Endometrial microvascular endothelial cells (primary cell): ENCODE measurements around the gene ACP5. TPM values are rescaled to one million over a fixed set of nuclear protein-coding genes. Genes with fewer than 3 reads are reported as not detected.

Experiments used
- in situ Hi-C: cut with HindIII; loops from 2 replicates; pipeline ENCODE4 v1.10.0; 2017; ENCODE audit warnings: low sequenced_read_pairs, low pct_unique_long_range_greater_than_20kb; ENCODE audit errors: inconsistent ontology term
- total RNA-seq: library from RNA; depleted of rRNA; stranded (reverse); fragments of >200 nt; gene quantifications from one replicate; pipeline ENCODE4 v1.2.3, GENCODE V29; 2015; ENCODE audit errors: inconsistent ontology term

The ACP5 gene
- total RNA-seq, 1 donor from 2014 or later = not detected

- in situ Hi-C loops = no loop called here
Observed at GRCh38 chr19:11552666-11553372, 24.6 kb downstream of the ACP5 start.

GRCh38 chr19:11551603-11552235 is 25.7 kb downstream of the ACP5 start:
- in situ Hi-C loops = no loop called here

DNA sequence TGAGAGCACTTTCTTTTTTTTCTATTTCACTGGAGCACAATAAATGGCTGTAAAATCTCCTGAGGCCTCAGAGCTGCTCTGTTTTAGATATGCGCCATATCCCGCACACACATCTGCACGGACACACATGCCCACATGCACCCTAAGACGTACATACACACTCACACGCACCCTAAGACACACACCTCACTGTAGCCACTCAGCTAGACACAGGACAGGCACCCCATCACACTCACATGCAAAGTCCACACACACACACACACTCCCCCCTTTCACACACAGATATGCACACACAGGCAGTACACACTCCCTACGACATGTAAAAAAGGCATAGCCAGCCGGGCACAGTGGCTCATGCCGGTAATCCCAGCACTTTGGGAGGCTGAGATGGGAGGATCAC is 27.2 kb downstream of the ACP5 start:
- in situ Hi-C loops = no loop called here

DNA sequence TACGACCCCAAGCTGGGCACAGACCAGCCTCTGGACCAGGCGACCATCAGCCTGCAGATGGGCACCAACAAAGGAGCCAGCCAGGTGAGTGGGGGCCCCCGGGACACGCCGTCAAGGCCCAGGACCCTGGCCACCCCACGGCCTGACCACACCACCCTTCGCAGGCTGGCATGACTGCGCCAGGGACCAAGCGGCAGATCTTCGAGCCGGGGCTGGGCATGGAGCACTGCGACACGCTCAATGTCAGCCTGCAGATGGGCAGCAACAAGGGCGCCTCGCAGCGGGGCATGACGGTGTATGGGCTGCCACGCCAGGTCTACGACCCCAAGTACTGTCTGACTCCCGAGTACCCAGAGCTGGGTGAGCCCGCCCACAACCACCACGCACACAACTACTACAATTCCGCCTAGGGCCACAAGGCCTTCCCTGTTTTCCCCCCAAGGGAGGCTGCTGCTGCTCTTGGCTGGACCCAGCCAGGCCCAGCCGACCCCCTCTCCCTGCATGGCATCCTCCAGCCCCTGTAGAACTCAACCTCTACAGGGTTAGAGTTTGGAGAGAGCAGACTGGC is 28.0 kb downstream of the ACP5 start:
- in situ Hi-C loops = no loop called here

DNA sequence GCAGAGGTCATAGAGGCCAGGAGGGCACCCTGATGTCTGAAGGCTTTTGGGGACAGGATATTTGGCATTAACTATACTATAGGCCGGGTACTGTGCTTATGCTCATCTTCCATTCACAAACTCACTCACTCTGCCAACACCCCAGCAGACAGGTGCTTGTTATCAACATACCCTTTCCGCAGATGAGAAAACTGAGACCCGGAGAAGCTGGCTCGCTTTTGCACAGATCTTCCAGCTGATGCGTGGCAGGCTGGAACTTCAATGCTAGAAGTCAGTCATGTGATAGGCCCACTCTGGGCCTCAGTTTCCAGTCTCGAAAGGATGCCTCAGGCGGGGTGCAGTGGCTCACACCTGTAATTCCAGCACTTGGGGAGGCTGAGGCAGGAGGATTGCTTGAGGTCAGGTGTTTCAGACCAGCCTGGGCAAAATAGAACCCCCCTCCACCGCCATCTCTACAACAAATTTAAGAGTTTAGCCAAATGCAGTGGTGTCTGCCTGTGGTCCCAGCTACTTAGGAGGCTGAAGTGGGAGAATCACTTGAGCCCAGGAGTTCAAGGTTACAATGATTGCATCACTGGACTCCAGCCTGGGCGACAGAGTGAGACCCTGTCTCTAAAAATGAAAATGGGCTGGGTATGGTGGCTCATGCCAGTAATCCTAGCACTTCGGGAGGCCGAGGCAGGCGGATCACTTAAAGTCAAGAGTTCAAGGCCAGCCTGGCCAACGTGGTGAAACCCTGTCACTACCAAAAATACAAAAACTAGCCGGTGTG is 29.3 kb downstream of the ACP5 start:
- in situ Hi-C loops = no loop called here

DNA sequence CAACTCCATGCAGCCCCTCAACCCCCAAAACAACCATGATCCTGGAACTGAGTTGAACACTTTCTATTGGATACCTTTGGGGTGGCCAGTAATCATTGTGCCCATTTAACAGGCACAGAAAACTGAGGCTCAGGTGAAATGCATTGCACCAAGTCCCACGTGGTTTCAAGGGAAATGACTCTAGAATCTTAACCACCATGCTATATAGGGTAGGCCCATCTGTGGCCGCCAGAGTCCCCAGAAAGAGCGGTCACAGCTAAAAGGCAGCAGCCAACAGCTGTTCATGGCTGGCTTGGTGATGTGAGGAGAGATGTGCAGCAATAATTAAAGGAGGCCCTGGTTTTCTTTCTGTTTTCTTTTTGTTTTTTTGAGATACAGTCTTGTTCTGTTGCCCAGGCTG is 36.2 kb downstream of the ACP5 start:
- in situ Hi-C loops = no loop called here

DNA sequence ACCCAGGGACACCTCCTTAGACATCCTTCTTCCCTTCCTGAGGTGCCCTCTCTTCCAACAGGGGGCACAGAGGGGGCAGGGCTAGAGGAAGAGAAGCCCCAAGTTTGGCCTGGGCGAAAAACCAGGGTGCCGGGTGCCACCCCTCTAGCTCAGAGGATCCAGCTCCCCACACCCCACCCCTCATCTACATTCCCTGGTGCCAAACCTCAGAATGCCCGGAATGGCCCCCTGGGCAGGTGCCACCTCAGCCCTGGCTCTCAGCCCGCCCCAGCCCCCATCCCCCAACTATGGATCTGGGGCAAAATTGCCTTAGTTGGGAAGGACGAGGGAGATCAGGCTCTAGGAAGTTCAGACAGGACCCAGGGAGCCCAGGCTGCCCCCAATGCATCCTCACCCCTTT is 36.8 kb downstream of the ACP5 start:
- in situ Hi-C loops = no loop called here

DNA sequence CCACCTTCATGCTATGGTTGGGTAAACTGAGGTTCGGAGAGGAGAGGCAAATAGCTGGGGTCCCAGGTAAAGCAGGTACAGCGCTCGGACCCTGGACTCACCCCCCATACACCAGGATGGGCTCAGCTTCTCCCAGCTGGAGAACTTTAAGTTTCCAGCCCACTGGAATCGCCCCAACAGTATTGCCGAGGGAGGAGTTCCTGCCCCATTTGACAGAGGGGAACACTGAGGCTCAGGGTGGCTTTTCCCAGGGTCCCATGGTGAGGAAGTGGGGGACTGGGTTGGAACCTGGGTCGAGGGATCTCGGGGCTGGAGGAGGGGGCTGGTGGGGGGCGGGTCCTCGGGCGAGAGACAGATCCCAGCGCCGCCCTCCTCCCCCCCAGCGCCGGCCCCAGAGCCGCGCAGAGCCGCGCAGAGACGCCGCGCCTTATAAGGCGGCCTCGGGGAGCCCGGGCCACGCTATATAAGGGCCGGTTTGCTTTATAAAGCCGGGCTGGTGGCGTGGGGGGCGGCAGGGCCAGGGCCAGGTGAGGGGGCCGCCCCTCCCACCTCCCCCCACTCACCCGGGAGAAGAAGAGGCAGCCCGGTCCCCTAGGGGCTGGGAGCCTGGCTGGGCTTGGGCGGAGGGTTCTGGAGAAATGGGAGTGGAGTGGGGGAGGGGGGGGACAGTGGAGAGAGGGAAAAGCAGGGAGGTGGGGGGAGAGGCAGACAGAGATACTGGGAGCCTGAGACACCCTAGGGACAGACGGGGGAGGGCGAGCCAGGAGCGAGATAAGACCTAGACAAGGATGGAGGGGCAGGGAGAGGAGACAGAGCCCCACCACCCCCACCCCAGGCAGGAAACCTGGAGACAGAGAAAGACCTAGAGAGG is 37.7 kb downstream of the ACP5 start:
- in situ Hi-C loops = no loop called here

- in situ Hi-C loops = no loop called here
Observed at GRCh38 chr19:11538232-11539036, 39.0 kb downstream of the ACP5 start, which contains the start of gene CNN1. TSS of gene CNN1 (plus strand) at chr19:11538851. CDS start at chr19:11538928, 77 bp downstream.

- in situ Hi-C loops = no loop called here
Observed at GRCh38 chr19:11535792-11536595, 41.5 kb downstream of the ACP5 start.

GRCh38 chr19:11534948-11535347 is 42.5 kb downstream of the ACP5 start:
- in situ Hi-C loops = no loop called here

DNA sequence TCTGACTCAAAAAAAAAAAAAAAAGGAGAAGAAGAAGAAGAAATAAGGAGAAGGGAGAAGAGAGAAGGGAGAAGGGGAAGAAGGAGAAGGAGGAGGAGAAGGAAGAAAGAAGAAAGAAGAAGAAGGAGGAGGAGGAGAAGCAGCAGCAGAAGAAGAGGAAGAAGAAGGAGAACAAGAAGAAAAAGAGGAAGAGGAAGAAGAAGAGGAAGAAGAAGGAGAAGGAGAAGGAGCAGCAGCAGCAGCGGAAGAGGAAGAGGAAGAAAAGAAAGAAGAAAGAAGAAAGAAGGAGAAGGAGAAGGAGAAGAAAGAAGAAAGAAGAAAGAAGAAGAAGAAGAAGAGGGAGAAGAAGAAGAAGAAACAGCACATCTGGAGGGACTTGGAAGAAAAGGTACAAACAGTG is 42.9 kb downstream of the ACP5 start:
- in situ Hi-C loops = no loop called here

- in situ Hi-C loops = no loop called here
Observed at GRCh38 chr19:11530432-11530831, 47.0 kb downstream of the ACP5 start.

- in situ Hi-C loops = no loop called here
Observed at GRCh38 chr19:11528551-11529341, 48.7 kb downstream of the ACP5 start, which contains the start of gene ECSIT. TSS of gene ECSIT (minus strand) at chr19:11529134. CDS start at chr19:11519170, 9,964 bp downstream.
